NCI-H2227 treated with DMSO at 0.1 percent for 48 hours (cell line): ENCODE data around the gene GP1BB.
"Not testable (repeated sequence)": the region's sequence is repeated elsewhere in the genome, so short reads cannot be mapped to it uniquely, and the experiment has no call there.

Source experiments
- DNase-seq: peaks from one replicate; lab custom pipeline; 2025; lab: John Stamatoyannopoulos, UW

The GP1BB gene

DNA sequence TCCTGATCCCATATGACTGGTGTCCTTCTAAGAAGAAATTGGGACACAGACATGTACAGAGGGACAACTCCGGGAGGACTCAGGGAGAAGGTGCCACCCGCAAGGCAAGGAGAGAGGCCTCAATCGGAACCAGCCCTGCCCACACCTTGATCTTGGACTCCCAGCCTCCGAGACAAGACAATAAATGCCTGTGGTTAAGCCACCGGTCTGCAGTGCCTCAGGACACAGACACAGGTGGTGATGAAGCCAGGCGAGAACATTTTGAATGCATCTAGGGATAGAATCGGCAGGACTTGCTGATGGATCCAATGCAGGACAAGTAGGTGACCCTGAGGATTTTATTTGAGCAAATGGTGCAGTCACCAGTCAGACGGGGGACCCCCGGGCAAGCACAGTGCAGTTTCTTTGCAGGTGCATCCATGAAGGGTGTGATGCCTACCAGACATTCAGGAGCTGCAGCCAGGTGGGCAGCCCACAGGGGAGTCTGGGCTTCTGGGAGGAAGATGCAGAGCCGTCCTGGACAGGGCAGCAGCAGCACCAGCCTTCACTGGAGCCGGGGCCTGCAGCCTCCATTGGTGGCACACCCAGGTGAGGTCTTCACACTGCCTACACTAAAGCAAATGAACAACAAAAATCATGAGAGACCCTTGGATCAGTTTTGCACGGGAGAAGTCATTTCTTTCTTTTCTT, 29.2 kb upstream of the GP1BB start:
- DNase-seq: no peak

DNA sequence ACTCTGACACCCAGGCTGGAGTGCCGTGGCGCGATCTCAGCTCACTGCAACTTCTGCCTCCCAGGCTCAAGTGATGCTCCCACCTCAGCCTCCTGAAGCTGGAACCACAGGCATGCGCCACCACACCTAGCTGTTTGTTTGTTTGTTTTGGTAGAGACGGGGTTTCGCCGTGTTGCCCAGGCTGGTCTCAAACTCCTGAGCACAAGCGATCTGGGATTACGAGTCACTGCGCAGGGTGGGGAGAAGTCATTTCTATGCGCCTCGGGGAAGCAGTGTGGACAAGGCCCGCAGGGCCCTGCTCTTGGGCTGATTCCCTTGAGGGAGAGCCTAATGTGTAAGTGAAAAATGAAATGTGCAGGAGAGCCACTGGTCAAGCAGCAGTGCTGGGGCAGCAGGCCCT, 28.6 kb upstream of the GP1BB start:
- no peak for DNase-seq

DNA sequence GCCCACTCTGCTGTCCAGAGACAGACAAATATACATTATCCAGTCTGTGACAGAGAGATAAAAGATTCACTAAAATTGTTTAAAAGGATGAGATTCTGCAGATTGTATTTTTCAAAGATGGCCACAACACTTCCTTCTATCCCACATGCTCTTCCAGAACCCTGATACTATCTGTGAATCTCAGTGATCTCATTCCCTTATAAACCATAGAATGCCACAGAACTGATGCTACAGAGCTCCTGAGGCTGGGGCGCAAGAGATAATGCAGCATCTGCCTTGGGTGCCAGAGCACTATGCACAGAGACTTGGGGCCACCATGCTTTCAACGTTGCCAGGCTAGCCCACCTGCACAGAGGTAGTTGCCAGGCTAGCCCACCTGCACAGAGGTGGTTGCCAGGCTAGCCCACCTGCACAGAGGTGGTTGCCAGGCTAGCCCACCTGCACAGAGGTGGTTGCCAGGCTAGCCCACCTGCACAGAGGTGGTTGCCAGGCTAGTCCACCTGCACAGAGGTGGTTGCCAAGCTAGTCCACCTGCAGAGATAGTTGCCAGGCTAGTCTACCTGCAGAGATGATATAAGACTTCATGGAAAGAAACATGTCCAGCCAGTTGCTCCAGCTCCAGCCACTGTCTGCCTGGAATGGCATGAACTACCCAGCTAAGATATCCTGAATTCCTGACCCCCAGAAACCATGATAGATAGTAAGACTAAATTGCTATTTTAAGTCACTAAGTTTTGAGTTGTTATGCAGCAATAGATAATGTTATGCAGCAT, 26.6 kb upstream of the GP1BB start:
- no peak for DNase-seq

DNA sequence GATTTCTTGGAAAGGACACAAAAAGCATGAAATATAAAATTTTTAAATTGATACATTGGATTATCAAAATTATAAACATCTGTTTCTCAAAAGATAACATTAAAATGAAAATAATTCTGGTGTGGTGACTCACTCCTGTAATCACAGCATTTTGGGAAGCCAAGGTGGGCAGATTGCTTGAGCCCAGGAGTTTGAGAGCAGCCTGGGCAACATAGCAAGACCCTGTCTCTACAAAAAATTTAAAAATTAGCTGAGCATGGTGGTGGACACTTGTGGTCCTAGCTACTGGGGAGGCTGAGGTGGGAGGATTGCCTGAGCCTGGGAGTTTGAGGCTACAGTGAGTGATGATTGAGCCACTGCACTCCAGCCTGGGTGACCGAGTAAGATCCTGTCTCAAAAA, 25.5 kb upstream of the GP1BB start:
- DNase-seq: not testable (repeated sequence)

DNA sequence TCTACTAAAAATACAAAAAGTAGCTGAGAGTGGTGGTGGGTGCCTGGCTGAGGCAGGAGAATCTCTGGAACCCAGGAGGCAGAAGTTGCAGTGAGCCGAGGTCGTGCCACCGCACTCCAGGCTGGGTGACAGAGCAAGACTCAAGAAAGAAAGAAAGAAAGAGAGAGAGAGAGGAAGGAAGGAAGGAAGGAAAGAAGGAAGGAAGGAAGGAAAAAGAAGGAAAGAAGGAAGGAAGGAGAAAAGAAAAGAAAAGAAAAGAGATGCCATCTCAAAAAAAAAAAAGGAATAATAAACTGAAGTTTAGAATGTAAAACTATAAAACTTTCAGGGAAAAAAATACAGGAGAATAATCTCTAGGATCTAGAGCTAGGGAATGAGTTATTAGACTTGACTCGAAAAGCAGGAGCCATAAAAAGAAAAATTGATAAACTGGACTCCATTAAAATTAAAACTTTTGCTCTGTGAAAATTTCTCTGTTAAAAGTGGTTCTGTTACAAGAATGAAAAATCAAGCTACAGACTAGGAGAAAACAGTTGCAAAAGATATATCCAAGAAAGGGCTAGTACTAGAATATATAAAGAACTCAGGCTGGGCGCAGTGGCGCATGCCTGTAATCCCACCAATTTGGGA, 22.4 kb upstream of the GP1BB start:
- DNase-seq: no peak

DNA sequence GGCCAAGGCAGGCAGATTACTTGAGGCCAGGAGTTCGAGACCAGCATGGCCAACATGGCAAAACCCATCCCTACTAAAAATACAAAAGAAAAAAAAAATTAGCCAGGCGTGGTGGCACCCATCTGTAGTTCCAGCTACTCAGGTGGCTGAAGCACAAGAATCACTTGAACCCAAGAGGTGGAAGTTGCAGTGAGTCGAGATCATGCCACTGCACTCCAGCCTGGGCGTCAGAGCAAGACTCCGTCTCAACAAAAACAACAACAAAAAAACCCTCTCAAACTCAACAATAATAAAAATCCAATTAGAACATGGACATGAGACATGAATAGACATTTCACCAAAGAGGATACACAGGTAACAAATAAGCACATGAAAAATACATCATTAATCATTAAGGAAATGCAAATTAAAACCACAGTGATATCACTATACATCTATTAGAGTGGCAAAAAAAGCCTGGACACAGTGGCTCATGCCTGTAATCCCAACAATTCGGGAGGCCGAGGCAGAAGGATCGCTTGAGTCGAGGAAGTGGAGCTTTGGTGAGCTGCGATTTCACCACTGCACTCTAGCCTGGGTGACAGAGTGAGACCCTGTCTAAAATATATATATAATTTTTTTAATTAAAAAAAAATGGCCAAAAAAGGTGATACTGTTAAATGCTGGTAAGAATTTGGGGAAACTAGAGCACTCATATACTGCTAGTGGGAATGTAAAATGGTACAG, 21.8 kb upstream of the GP1BB start:
- DNase-seq: no peak

DNA sequence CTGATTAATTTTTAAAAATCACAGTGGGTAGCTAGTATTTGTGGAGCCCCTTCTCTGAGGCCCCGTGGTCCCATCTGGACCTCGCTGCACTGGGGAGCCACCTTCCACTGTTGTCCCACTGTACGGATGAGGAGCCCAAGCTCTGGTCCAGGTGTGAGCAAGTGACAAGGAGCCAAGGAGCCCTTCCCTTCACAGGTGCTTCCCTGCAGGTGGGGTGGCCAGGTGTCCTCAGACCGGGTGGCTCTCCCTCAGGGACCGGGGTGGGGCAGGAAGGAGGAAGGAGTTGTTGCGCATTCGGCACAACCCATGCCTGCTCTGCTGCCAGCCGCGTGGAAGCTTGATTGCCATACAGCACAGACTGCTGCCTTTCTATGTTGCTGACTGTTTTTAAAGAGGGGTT, 19.5 kb upstream of the GP1BB start:
- DNase-seq: no peak

DNA sequence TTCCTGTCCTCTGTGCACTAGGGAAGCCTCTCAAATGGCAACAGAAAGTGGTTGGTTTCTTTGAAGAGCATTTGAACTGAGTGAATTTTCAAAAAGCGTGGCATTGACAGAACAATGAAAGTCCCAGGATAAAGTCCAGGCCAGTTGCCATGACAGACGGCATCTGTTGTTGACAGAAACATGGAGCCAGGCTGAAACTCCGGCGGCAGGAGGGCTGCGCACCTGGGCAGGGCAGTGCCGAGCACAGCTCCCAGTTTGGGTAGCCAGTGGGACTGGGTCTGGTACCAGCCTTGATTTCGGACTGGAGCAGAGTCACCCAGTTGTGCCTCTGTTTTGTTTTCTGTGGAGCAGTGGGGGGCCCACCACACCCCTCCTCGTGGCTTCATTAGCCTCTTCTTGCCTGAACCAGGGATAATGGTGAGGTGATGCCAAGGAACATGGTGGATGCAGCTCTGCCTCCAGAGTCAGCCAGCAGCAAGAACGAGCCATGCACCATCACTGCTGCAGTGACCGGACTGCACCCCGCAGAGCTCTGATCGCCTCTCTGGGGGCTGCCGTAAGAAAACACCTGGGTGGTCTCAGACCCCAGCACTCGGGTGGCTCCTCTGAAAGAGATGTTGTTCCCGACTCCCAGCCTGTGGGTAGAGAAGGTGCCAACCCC, 18.9 kb upstream of the GP1BB start:
- DNase-seq: no peak

DNA sequence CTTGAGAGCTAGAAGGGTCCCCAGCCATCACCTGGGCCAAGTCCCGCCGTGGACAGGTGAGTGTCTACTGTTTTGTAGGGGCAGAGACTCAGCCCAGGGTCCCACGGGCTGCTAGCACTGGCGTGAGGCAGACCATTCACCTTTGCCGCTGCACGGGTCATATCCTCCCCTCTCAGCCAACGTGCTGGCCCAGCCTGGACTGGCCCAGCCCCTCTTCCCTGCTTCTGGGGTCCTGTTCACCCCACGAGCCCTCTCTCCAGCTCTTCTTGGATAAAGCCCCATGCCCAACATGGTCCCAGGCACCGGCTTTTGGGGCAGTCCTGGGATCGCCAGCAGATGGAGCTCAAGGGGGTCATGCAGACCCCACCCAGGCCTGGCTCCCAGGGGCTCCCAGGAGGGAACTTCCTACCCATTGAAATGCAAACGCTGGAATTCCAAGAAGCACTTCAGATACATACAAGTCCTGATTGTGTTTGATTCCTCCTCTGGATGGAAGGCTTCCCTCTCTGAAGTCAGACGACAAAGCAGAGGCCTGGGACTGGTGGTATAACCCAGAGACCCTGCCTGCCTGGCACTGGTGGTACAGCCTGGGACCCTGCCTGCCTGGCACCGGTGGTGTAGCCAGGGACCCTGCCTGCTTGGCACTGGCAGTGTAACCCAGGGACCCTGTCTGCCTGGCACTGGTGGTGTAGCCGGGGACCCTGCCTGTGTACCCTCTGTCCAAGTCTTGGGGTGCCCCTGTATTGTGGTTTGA, 18.0 kb upstream of the GP1BB start:
- no peak for DNase-seq

DNA sequence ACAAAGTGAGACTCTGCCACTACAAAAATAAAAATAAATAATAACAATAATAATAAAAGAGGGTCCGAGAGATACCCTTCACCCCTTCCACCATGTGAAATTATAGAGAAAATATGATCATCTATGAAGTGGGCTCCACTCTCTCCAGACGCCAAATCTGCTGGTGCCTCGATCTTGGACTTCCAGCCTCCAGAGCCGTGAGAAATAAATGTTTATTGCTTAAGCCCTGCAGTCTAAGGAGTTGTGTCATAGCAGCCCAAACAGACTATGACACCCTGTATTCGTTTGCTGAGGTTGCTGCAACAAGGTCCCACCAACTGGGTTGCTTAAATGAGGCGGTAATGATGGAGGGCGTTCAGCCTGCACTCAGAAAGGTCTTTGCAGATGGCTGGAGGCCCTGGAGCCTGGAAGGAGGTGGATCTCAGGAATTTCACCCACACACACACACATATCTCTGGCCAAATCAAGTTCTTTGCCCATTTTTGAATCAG, 16.6 kb upstream of the GP1BB start:
- DNase-seq: no peak

DNA sequence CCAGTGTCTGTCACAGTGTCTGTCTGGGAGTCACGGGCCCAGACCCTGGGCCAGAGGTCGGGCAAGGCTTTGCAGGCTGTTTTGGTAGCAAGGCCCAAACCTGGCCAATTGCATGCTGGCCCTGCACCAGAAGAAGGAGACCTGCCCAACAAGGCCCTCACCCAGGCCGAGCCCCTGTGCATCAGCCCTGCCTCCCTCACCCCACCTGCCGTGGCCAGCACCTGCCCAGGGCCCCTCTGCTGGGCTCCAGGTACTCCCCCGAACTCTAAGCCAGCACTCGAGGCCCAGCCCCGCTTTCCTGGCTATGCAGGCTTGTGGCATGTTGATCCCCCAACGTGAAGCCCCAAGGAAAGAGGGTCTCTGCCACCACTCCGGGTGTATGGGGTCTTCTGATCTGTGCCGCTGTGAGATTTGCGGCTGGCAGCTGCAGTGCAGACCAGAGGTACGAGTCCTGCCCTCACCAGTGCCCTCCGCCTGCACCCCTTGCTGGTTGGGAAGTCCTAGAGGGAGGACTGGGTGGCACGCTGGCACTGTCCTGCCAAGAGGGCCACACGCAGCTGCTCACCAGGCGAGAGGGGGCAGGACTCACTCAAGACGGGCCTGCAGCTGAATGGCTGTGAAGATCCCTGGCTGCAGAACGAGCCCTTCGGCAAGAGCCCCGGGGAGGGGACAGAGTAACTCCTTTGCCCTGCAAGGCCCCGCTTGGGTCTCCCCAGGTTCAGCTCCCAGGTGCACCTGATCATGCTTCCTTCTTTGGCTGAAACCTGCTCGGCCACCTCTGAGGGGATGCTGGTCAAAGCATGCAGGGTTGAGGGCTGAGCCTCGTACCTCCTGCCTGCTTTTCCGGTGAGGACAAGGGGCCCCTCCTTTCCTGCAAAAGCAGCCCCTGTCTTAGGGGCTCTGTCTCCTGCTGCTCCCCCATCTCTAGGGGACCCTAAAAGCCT, 15.7 kb upstream of the GP1BB start:
- no peak for DNase-seq

DNA sequence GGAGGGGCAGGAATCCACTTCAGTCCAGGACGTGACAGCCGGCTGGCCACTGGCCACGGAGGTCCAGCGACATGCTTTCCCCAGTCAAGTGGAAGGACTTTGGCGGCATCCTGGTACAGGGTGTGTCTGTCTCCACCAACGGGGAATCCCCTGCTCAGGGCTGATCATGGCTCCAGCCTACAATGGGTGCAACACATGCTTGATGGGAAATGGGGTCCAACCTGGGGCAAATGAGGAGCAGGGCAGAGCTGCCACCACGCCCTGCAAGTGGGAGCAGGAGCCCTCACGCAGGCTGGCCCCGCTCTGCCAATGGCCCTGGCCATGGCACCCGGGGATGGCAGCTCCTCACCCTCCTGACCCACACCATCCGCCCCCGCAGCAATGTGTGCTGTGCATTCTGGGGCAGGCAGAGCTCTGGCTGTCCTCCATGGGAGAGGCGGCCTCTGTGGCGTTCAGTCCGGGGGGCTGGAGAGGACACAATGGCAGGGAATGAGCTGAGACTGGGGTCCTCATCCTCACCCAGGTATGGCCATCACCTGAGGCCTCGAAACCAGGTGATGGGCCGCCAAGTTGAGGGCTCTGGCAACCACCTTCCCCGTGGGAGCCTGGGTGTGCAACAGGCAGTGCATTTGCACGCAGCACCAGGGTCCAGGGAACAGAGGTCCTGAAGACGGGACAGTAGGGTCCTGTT, 14.9 kb upstream of the GP1BB start:
- no peak for DNase-seq

DNA sequence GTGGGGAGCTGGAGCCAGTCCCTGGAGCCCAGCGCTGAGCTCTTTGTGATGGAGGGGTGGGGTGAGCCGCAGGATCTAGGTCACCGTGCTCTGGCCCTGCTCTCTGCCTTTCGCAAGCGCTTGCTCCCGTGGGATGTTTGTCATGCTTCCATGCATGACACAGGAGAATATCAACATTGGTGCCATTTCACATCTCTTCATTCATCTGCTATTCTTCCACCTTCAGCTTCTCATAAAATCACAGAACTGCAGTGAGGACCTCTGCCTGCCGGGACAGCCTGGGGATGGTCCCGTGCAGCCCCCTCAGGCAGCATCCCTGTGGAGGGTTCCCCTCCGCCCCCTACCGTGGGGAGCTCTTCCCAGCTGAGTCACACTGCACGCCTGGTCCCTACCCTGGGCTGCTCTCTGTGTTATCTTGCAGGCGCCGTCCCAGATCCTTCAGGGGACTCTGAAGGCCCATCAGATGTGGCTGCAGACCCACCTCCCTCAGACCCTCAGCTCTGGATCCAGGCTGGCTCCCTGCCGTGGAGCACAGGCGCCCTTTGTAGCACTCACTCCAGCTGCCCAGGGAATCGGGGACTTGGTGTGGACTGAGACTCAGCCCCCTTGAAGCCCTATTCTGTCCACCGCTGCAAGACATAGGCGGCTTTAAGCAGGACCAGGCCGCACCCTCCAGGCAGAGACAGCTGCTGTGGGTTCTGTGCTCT, 14.1 kb upstream of the GP1BB start:
- no peak for DNase-seq

DNA sequence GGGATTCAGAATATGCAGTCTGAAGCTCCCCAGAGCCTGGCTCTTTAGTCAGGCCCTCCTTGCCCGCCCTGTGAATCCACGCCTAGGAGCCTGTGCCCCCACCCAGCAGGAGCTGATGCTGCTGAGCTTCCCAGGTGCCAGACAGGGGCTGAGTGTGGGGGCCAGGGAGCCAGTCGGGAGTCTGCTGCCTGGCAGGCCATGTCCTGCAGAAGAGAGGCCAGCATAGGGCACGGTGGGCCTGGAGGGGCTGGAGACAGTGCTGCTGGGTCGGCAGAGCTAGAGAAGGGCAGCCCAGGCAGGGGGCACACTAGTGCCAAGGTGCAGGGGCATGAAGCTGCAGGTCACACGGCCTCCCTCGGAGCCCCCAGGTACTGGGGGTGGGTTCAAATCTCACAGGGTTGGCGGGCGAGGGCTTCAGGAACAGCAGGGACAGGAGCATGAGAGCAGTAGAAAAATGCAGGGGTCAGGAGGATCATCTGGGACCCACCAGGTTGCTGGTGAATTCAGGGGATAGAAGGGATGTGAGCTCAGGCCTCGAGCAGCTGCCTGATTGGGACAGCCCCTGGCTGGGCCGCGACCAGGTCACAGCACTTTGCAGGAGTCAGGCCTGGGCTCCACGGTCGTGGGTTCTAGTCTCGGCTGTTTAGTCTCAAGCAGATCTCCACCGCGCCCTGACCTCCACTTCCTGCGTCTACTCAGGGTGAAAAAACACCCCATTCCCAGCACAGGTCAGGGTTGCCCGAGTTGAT, 13.1 kb upstream of the GP1BB start:
- DNase-seq: no peak

DNA sequence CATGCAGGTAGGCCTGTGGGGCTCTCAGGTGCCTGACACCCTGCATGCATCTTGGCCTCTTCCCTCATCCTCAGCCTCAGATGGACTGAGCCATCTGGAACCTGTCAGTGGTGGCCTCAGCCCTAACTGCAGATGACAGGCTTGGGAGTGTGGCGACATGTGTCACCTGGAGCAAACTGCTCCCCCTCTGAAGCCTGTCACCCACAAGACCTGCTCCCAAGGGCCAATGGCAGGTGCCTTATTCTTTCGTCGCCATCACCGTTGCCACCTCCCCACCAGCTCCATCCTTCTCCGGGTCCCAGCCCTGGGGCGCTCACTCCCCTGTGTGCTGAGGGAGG, 12.6 kb upstream of the GP1BB start:
- DNase-seq: no peak

DNA sequence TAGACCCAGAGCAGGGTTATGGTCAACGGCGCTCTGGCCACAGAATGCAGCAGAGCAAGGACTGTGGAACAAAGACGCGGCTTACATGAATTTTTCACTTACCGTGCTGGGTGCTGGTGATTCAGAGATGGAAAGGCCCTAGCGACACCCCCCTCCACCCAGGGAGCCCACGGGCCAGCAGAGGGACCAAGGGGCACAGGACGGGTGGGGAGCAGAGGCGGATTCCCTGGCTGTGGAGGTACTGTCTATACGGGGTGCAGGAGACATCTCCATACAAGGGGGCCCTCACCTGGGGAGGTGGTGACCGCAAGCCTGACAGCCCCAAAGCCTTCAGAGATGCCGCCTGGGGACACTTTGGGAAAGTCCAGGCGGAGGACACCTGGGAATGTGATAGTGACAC, 10.1 kb upstream of the GP1BB start:
- no peak for DNase-seq

DNA sequence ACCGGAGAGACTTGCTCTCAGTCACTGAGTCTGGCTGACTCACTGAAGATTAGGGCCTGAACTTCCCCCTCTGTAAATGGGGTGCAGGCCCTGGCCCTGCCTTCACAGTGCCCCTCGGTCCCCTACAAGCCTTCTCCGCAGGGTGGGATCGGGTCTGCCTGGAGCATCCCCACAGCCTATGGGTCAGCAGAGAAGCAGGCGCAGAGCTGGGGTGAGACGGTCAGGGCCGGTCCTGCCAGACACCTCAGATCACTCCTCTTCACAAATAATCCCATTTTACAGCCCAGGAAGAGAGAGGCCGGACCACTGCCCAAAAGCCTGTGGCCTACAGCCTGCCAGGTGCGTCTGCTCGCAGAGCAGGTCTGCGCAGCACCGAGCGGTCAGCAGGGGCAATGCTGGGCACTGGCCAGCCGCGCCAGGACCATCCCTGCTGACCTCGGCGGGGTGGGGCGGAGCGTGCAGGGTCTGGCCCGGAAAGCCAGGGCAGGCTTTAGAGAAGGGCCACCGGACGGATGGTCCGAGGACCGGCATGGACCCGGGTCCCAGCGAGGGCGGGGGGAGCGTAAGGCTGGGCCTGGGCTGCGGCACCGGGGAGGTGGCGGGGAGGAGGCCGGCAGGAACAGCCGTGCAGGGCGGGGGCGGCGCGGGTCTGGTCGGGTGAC, 9.6 kb upstream of the GP1BB start:
- no peak for DNase-seq
